Common myeloid progenitor, CD34-positive (primary cell): ENCODE data around the gene CFAP73.
"Not testable (repeated sequence)": the region's sequence is repeated elsewhere in the genome, so short reads cannot be mapped to it uniquely, and the experiment has no call there.

Experiments used
- CTCF ChIA-PET: fragments of 350-600 bp; sonication (Branson Sonifier 250); formaldehyde crosslinking; loops from one replicate; lab custom pipeline; 2021; ENCODE audit warnings: antibody characterized with exemption; lab: Charles Lee
- POLR2A ChIA-PET: fragments of 350-600 bp; sonication (Branson Sonifier 250); formaldehyde crosslinking; loops from one replicate; lab custom pipeline; 2021; ENCODE audit warnings: antibody characterized with exemption; lab: Charles Lee
- DNase-seq, 3 donors: peaks; one replicate each; pipeline versions ENCODE4 v3.0.0 to v3.0.0-alpha.2; 2013
- H3K27ac ChIP-seq, 2 experiments: 1 replicate in 1 of 2; 2 replicates in 1 of 2; pipeline ENCODE4 v1.7.0; 2013; ENCODE audit warnings: inconsistent platforms in 2 of 2, low read length in 2 of 2, mild to moderate bottlenecking in 2 of 2, low read depth in 1 of 2, moderate library complexity in 1 of 2; ENCODE audit not compliant: severe bottlenecking in 2 of 2, insufficient read depth in 1 of 2, poor library complexity in 1 of 2
- H3K27me3 ChIP-seq, 5 experiments: replicated peaks in 2 of 5; 1 replicate in 3 of 5; 2 replicates in 2 of 5; pipeline versions ENCODE4 v1.6.1 to v1.7.0; 2013; ENCODE audit warnings: low read length in 4 of 5, mild to moderate bottlenecking in 2 of 5, moderate library complexity in 2 of 5, inconsistent platforms in 1 of 5; ENCODE audit not compliant: insufficient read depth in 5 of 5, control insufficient read depth in 4 of 5
- H3K36me3 ChIP-seq, 4 experiments: 1 replicate in 2 of 4; 2 replicates in 2 of 4; pipeline versions ENCODE4 v1.6.1 to v1.7.0; 2013; ENCODE audit warnings: low read length in 3 of 4, control low read depth in 1 of 4, mild to moderate bottlenecking in 1 of 4; ENCODE audit not compliant: control insufficient read depth in 4 of 4, insufficient read depth in 4 of 4
- H3K4me1 ChIP-seq, 4 experiments: 1 replicate in 3 of 4; 2 replicates in 1 of 4; pipeline versions ENCODE4 v1.6.1 to v1.7.1; 2013; ENCODE audit warnings: low read length in 3 of 4, mild to moderate bottlenecking in 3 of 4, control low read depth in 1 of 4, inconsistent platforms in 1 of 4, moderate library complexity in 1 of 4; ENCODE audit not compliant: control insufficient read depth in 4 of 4, insufficient read depth in 4 of 4; ENCODE audit errors: control extremely low read depth in 1 of 4
- H3K4me3 ChIP-seq, 7 experiments: 1 replicate in 4 of 7; 2 replicates in 3 of 7; pipeline versions ENCODE4 v1.5.1 to v1.7.0; 2013; ENCODE audit warnings: mild to moderate bottlenecking in 7 of 7, low read length in 6 of 7, moderate library complexity in 6 of 7, inconsistent platforms in 2 of 7, low read depth in 2 of 7, control low read depth in 1 of 7; ENCODE audit not compliant: insufficient read depth in 4 of 7, control insufficient read depth in 1 of 7; ENCODE audit errors: extremely low read depth in 1 of 7
- H3K9me3 ChIP-seq, 5 experiments: 1 replicate in 4 of 5; 2 replicates in 1 of 5; pipeline versions ENCODE4 v1.6.1 to v1.7.1; 2013; ENCODE audit warnings: low read length in 4 of 5, mild to moderate bottlenecking in 2 of 5, inconsistent platforms in 1 of 5, low read depth in 1 of 5, moderate library complexity in 1 of 5; ENCODE audit not compliant: control insufficient read depth in 4 of 5, insufficient read depth in 2 of 5; ENCODE audit errors: control extremely low read depth in 1 of 5
- WGBS: methylation state at CpG from one replicate; pipeline ENCODE4 v1.1.5; 2013; ENCODE audit not compliant: insufficient coverage; 5-methylcytosine and 5-hydroxymethylcytosine counted together

CFAP73 gene

GRCh38 chr12:113204804-113205203 is 55.3 kb downstream of the CFAP73 start:
- H3K9me3 ChIP-seq = no peaks in the 10 kb centered on the region
- no peaks in the 10 kb centered on the region for H3K36me3 ChIP-seq
- ChIA-PET CTCF (interaction anchor here (1.0 to 3.1 kb wide), 8 partner anchors 9 to 221 kb away, joined by 3 to 22 read pairs (median 4); no protein-coding TSS in a partner anchor), POLR2A (interaction anchor here (0.7 kb wide), 1 partner anchor 17 kb away, joined by 3 read pairs; the partner anchor contains the start of gene TPCN1)
- peaks cover 15 to 50% (median 33%) of the 10 kb centered on the region in 4 experiments for H3K4me1 ChIP-seq
- H3K27ac ChIP-seq = no peak overlapping the region
- no peak for DNase-seq
- H3K4me3 ChIP-seq = no peak overlapping the region
- WGBS = 80% methylated on average over 3 of the region's 3 CpGs
- no peaks in the 10 kb centered on the region for H3K27me3 ChIP-seq

DNA sequence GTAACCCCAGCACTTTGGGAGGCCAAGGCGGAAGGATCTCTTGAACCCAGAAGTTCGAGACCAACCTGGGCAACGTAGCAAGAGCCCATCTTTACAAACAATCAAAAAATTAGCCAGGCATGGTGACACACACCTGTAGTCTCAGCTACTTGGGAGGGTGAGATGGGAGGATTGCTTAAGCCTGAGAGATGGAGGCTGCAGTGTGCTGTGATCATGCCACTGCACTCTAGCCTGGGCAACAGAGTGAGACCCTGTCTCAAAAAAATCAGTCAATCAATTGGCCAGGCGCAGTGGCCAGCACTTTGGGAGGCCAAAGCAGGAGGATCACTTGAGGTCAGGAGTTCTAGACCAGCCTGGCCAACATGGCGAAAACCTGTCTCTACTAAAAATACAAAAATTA is 57.3 kb downstream of the CFAP73 start:
- POLR2A ChIA-PET = not testable (repeated sequence)

DNA sequence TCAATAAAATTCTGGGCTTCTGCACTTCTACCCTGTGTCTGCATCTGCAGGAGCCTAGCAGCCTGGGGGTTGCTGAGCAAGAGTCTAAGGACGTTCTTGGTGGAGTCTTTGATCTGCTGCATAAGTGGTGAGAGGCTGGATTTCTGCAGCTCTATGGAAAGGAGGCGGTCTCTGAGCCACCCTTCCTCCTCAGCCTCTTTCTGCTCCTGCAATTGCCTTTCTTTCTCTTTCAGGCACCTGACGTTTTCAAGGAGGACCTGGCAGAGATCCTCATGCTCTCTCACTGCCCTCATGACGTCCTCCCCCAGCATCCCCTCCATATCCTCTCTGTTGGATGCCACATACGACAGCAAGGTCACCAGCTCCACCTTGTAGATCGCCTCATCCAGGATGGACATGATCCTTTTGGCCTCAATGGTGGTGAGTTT is 58.1 kb downstream of the CFAP73 start:
- DNase-seq = peak in 2 of 3 donors; percentile 63 to 71
- H3K27me3 ChIP-seq = no peaks in the 10 kb centered on the region
- WGBS = 22% methylated on average over 4 of the region's 6 CpGs
- H3K4me1 ChIP-seq = peaks cover 16 to 64% (median 46%) of the 10 kb centered on the region in 4 experiments
- H3K27ac ChIP-seq = peak overlapping the region; percentile 19 to 84
- H3K9me3 ChIP-seq = no peaks in the 10 kb centered on the region
- POLR2A ChIA-PET = interaction anchor here (1.2 to 1.9 kb wide), 5 partner anchors 14 to 30 kb away, joined by 3 to 12 read pairs (median 9); partner anchors contain the start of gene TPCN1
- peak overlapping the region in 1 of 7 experiments; percentile 17 for H3K4me3 ChIP-seq
- H3K36me3 ChIP-seq = no peaks in the 10 kb centered on the region
- CTCF ChIA-PET = interaction anchor here (1.0 to 3.0 kb wide), 4 partner anchors 12 to 25 kb away, joined by 3 to 19 read pairs (median 10); partner anchors contain the start of gene TPCN1

More for the DNA sequence above, 57.3 kb downstream of the CFAP73 start:
- H3K4me3 ChIP-seq, H3K27me3 ChIP-seq, H3K27ac ChIP-seq, H3K36me3 ChIP-seq, H3K9me3 ChIP-seq, DNase-seq: not testable (repeated sequence)
- H3K4me1 ChIP-seq = peaks cover 16 to 64% (median 46%) of the 10 kb centered on the region in 4 experiments
- CTCF ChIA-PET = interaction anchor here (1.0 to 3.0 kb wide), 2 partner anchors 15 to 29 kb away, joined by 3 to 19 read pairs; partner anchors contain the start of gene TPCN1
- 98% methylated on average over 4 of the region's 5 CpGs for WGBS

GRCh38 chr12:113208041-113208934 is 58.8 kb downstream of the CFAP73 start:
- 0% methylated on average over 4 of the region's 10 CpGs for WGBS
- H3K4me3 ChIP-seq = peak overlapping the region in 2 of 7 experiments; percentile 17 to 26
- H3K27ac ChIP-seq = peak overlapping the region; percentile 62 to 84
- ChIA-PET CTCF (interaction anchor here (1.0 to 3.0 kb wide), 6 partner anchors 9 to 24 kb away, joined by 3 to 19 read pairs (median 6); partner anchors contain the start of gene TPCN1), POLR2A (interaction anchor here (0.8 to 1.9 kb wide), 7 partner anchors 13 to 30 kb away, joined by 3 to 12 read pairs (median 7); partner anchors contain the start of gene TPCN1)
- H3K27me3 ChIP-seq = no peaks in the 10 kb centered on the region
- no peaks in the 10 kb centered on the region for H3K36me3 ChIP-seq
- peaks cover 16 to 64% (median 46%) of the 10 kb centered on the region in 4 experiments for H3K4me1 ChIP-seq
- DNase-seq = peak; percentile 90 to 98 (median 98)
- no peaks in the 10 kb centered on the region for H3K9me3 ChIP-seq
